B cell (primary cell): ENCODE data around the gene FKBP2. TPM values are rescaled to one million over a fixed set of nuclear protein-coding genes. Genes with fewer than 3 reads are reported as not detected.
A peak's percentile ranks its signal among the peaks of the same experiment; 100 is the strongest.

Experiments
- ATAC-seq: fragments of 200-7000 bp; cut with Tn5 transposase; one replicate; pipeline ENCODE4 v1.10.0; 2021; ENCODE audit warnings: low read depth, mild to moderate bottlenecking, moderate number of reproducible peaks, moderate library complexity
- CTCF ChIA-PET: fragments of 350-600 bp; sonication (Branson Sonifier 250); formaldehyde crosslinking; loops from one replicate; lab custom pipeline; 2021; ENCODE audit warnings: antibody characterized with exemption, inconsistent platforms; lab: Charles Lee
- POLR2A ChIA-PET: fragments of 350-600 bp; sonication (Branson Sonifier 250); formaldehyde crosslinking; loops from one replicate; lab custom pipeline; 2021; ENCODE audit warnings: antibody characterized with exemption; lab: Charles Lee
- DNase-seq: peaks from one replicate; pipeline ENCODE4 v3.0.0; 2013
- H2AFZ ChIP-seq: 2 replicates; pipeline ENCODE4 v1.6.1; 2012; ENCODE audit warnings: mild to moderate bottlenecking, low read depth, low read length; ENCODE audit not compliant: insufficient read depth, poor library complexity, severe bottlenecking
- H3K27ac ChIP-seq, 2 donors: 1 replicate in 1 of 2; 2 replicates in 1 of 2; pipeline ENCODE4 v1.5.1; 2012 to 2013; ENCODE audit warnings: low read length in 2 of 2, mild to moderate bottlenecking in 2 of 2, moderate library complexity in 1 of 2
- H3K27me3 ChIP-seq, 4 experiments: fragments of 200-600 bp in 1 of 4; sonication (generic) in 1 of 4; replicated peaks in 1 of 4; 1 replicate in 2 of 4; 2 replicates in 2 of 4; pipeline versions ENCODE4 v1.6.1 to v1.7.0; 2013 to 2016; ENCODE audit warnings: low read length in 3 of 4, mild to moderate bottlenecking in 2 of 4, mixed read lengths in 1 of 4, moderate library complexity in 1 of 4; ENCODE audit not compliant: insufficient read depth in 4 of 4, control insufficient read depth in 3 of 4; ENCODE audit errors: control extremely low read depth in 1 of 4
- H3K36me3 ChIP-seq, 2 experiments: replicated peaks in 1 of 2; 1 replicate in 1 of 2; 2 replicates in 1 of 2; pipeline versions ENCODE4 v1.6.1 to v1.7.1; 2013; ENCODE audit warnings: low read length in 1 of 2; ENCODE audit not compliant: insufficient read depth in 2 of 2, control insufficient read depth in 1 of 2; ENCODE audit errors: control extremely low read depth in 1 of 2, extremely low read depth in 1 of 2
- H3K4me1 ChIP-seq, 2 donors: fragments of 200-600 bp in 1 of 2; sonication (generic) in 1 of 2; 1 replicate in 1 of 2; 2 replicates in 1 of 2; pipeline versions ENCODE4 v1.5.1 to v1.6.1; 2013 to 2017; ENCODE audit warnings: low read length in 2 of 2; ENCODE audit not compliant: control insufficient read depth in 2 of 2, insufficient read depth in 2 of 2
- H3K4me2 ChIP-seq: replicated peaks from 2 replicates; pipeline ENCODE3; 2012; ENCODE audit warnings: mild to moderate bottlenecking, low read depth, low read length; ENCODE audit not compliant: poor library complexity, severe bottlenecking
- H3K4me3 ChIP-seq, 5 experiments: fragments of 200-600 bp in 1 of 5; sonication (generic) in 1 of 5; 1 replicate in 3 of 5; 2 replicates in 2 of 5; pipeline versions ENCODE4 v1.5.1 to v1.7.0; 2011 to 2016; ENCODE audit warnings: low read length in 4 of 5, mild to moderate bottlenecking in 4 of 5, low read depth in 2 of 5, control low read depth in 1 of 5, moderate library complexity in 1 of 5; ENCODE audit not compliant: insufficient read depth in 1 of 5; ENCODE audit errors: control extremely low read depth in 1 of 5, extremely low read depth in 1 of 5
- H3K79me2 ChIP-seq: fragments of 200-600 bp; sonication (generic); one replicate; pipeline ENCODE4 v1.6.0; 2016; ENCODE audit warnings: low read length; ENCODE audit not compliant: control insufficient read depth, insufficient read depth
- H3K9ac ChIP-seq: fragments of 200-600 bp; sonication (generic); 2 replicates; pipeline ENCODE4 v1.6.1; 2017; ENCODE audit warnings: mild to moderate bottlenecking, low read length, moderate library complexity
- H3K9me3 ChIP-seq, 3 donors: one replicate each; pipeline versions ENCODE4 v1.6.1 to v1.7.1; 2013; ENCODE audit warnings: low read length in 2 of 3; ENCODE audit not compliant: control insufficient read depth in 2 of 3, insufficient read depth in 1 of 3; ENCODE audit errors: control extremely low read depth in 1 of 3
- H4K20me1 ChIP-seq: 2 replicates; pipeline ENCODE4 v1.6.0; 2012; ENCODE audit warnings: mild to moderate bottlenecking, low read length; ENCODE audit not compliant: insufficient read depth, control insufficient read depth, poor library complexity, severe bottlenecking
- H3K27ac Mint-ChIP-seq: one replicate; pipeline ENCODE4 v1.8.0; 2021; ENCODE audit warnings: mixed read lengths
- H3K27me3 Mint-ChIP-seq: one replicate; pipeline ENCODE4 v1.8.0; 2021; ENCODE audit warnings: mixed read lengths
- H3K4me1 Mint-ChIP-seq: one replicate; pipeline ENCODE4 v1.8.0; 2021; ENCODE audit warnings: mixed read lengths
- H3K4me3 Mint-ChIP-seq: one replicate; pipeline ENCODE4 v1.8.0; 2021; ENCODE audit warnings: mixed read lengths
- H3K9me3 Mint-ChIP-seq: one replicate; pipeline ENCODE4 v1.8.0; 2022; ENCODE audit warnings: mixed read lengths; ENCODE audit not compliant: insufficient read depth
- CTCF ChIP-seq: fragments of 200-600 bp; IDR thresholded peaks from one replicate; pipeline ENCODE4 v1.8.0; 2022; ENCODE audit warnings: antibody characterized with exemption, mild to moderate bottlenecking
- EZH2 ChIP-seq: IDR thresholded peaks from 2 replicates; pipeline ENCODE4 v1.6.1; 2012; ENCODE audit warnings: borderline replicate concordance, low read depth, mild to moderate bottlenecking, moderate library complexity, low read length; ENCODE audit not compliant: insufficient read depth, poor library complexity, severe bottlenecking
- WGBS: methylation state at CpG from one replicate; pipeline ENCODE4 v1.1.5; 2013; ENCODE audit warnings: missing lambda C conversion rate; ENCODE audit not compliant: insufficient coverage; 5-methylcytosine and 5-hydroxymethylcytosine counted together
- intact Hi-C: fragments of 100-400 bp; cut with micrococcal nuclease; formaldehyde crosslinking; loops from one replicate; pipeline ENCODE4 v1.10.0; 2022
- polyA plus RNA-seq: library from polyadenylated mRNA; depleted of rRNA; stranded (reverse); fragments of >200 nt; gene quantifications from 2 replicates; pipeline ENCODE4 v1.2.3, GENCODE V29; 2012
- total RNA-seq, 2 donors: library from RNA; stranded (reverse); fragments of 120-200 nt in 1 of 2; gene quantifications; 1 replicate in 1 of 2; 2 replicates in 1 of 2; pipeline versions ENCODE4 v1.2.3 to v1.2.4, GENCODE V29; 2013 to 2022

The FKBP2 gene
- total and polyA plus RNA-seq, 2 donors (not counting 1 experiment from before 2014, with no cell fraction given) = 23.7 to 38.2 TPM

GRCh38 chr11:64291752-64292459, 51.0 kb downstream of the FKBP2 start:
- H3K4me1 Mint-ChIP-seq = peaks cover 8% of the 10 kb centered on the region
- peaks cover 3% of the 10 kb centered on the region for H3K79me2 ChIP-seq
- H3K4me3 Mint-ChIP-seq = no peak overlapping the region
- H2AFZ ChIP-seq = no peak overlapping the region
- H3K27ac Mint-ChIP-seq = no peak overlapping the region
- peak overlapping the region; percentile 43 for H3K9ac ChIP-seq
- DNase-seq = peak; percentile 61
- peaks cover 28% of the 10 kb centered on the region for H4K20me1 ChIP-seq
- H3K4me2 ChIP-seq = peak overlapping the region; percentile 89
- no peak overlapping the region for H3K27ac ChIP-seq
- intact Hi-C loops = no loop called here
- H3K4me1 ChIP-seq = peaks cover 8 to 24% of the 10 kb centered on the region in 2 donors
- H3K9me3 ChIP-seq = peaks cover 0 to 13% (median 0%) of the 10 kb centered on the region in 3 donors
- TF ChIP-seq EZH2 (peak; percentile 91), CTCF (no peak)
- peak overlapping the region in 3 of 5 experiments; percentile 32 to 54 (median 45) for H3K4me3 ChIP-seq
- no peaks in the 10 kb centered on the region for H3K9me3 Mint-ChIP-seq
- no peaks in the 10 kb centered on the region for H3K36me3 ChIP-seq
- H3K27me3 ChIP-seq = peaks cover 0 to 58% (median 42%) of the 10 kb centered on the region in 4 experiments
- ChIA-PET CTCF (interaction anchor here (1.5 to 6.8 kb wide), 2 partner anchors 11 to 48 kb away, joined by 3 to 47 read pairs; partner anchors contain the start of gene CATSPERZ), POLR2A (interaction anchor here (1.6 kb wide), 1 partner anchor 23 kb away, joined by 4 read pairs; no protein-coding TSS in a partner anchor)
- WGBS = 2% methylated on average over 96 of the region's 96 CpGs
- H3K27me3 Mint-ChIP-seq = peaks cover 38% of the 10 kb centered on the region
- peak; percentile 35 for ATAC-seq
